C4-2B (cell line): ENCODE data around the gene SOS1.

ENCODE experiments used
- ZFX ChIP-seq: fragments of 450-650 bp; IDR thresholded peaks from 2 replicates; pipeline ENCODE4 v1.6.1; 2017
- TF ChIP-seq, protein P1 (sequence below): fragments of 450-650 bp; conservative IDR thresholded peaks from 2 replicates; pipeline ENCODE4 v1.5.1; 2017; ENCODE audit warnings: mild to moderate bottlenecking

DNA sequence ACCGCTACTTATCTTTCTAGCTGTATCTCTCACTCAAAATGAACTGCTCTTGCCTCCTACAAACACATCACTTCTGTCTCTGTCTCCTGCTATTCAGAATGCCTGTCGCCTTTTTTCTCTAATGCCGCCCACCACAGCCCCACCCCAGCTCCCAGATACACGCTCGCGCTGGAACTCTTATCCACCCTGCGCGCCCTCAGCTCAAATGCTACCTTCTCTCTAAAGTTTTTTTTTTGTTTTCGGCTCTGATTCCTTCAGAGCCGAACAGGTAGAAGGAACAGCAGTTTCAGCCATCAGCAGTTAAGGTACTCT is 3.9 kb upstream of the SOS1 start:
- TF ChIP-seq, protein P1, sequence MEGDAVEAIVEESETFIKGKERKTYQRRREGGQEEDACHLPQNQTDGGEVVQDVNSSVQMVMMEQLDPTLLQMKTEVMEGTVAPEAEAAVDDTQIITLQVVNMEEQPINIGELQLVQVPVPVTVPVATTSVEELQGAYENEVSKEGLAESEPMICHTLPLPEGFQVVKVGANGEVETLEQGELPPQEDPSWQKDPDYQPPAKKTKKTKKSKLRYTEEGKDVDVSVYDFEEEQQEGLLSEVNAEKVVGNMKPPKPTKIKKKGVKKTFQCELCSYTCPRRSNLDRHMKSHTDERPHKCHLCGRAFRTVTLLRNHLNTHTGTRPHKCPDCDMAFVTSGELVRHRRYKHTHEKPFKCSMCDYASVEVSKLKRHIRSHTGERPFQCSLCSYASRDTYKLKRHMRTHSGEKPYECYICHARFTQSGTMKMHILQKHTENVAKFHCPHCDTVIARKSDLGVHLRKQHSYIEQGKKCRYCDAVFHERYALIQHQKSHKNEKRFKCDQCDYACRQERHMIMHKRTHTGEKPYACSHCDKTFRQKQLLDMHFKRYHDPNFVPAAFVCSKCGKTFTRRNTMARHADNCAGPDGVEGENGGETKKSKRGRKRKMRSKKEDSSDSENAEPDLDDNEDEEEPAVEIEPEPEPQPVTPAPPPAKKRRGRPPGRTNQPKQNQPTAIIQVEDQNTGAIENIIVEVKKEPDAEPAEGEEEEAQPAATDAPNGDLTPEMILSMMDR, result 0 out of 2 replicates have a peak, but pooled peaks have one; percentile 22
- TF ChIP-seq ZFX, result no peak
